Mesenchymal stem cell (in vitro differentiated cells and primary cell): ENCODE measurements around the gene INPP4A.

Source experiments
- DNase-seq: peaks from one replicate; pipeline ENCODE4 v3.0.0-alpha.2; 2013
- H2AFZ ChIP-seq: one replicate; pipeline ENCODE4 v1.6.1; 2013; ENCODE audit warnings: low read depth, mild to moderate bottlenecking, control low read depth, inconsistent platforms, low read length, moderate library complexity
- H2AK5ac ChIP-seq: 2 replicates; pipeline ENCODE4 v1.6.1; 2013; ENCODE audit warnings: low read length, moderate library complexity, mild to moderate bottlenecking, inconsistent platforms; ENCODE audit not compliant: severe bottlenecking
- H2BK120ac ChIP-seq: one replicate; pipeline ENCODE4 v1.6.1; 2013; ENCODE audit warnings: low read depth, mild to moderate bottlenecking, inconsistent platforms, low read length, moderate library complexity
- H2BK12ac ChIP-seq, 2 experiments: one replicate each; pipeline ENCODE4 v1.6.1; 2013; ENCODE audit warnings: inconsistent platforms in 2 of 2, low read length in 2 of 2, mild to moderate bottlenecking in 2 of 2, moderate library complexity in 2 of 2, control low read depth in 1 of 2
- H2BK15ac ChIP-seq: one replicate; pipeline ENCODE4 v1.6.1; 2013; ENCODE audit warnings: mild to moderate bottlenecking, low read depth, inconsistent platforms; ENCODE audit not compliant: poor library complexity, severe bottlenecking
- H2BK5ac ChIP-seq: 2 replicates; pipeline ENCODE4 v1.6.1; 2013; ENCODE audit warnings: low read depth, mild to moderate bottlenecking, low read length, control low read depth, inconsistent platforms; ENCODE audit not compliant: poor library complexity, severe bottlenecking
- H3K14ac ChIP-seq, 2 experiments: one replicate each; pipeline ENCODE4 v1.6.1; 2013; ENCODE audit warnings: inconsistent platforms in 2 of 2, low read length in 2 of 2, control low read depth in 1 of 2, mild to moderate bottlenecking in 1 of 2, moderate library complexity in 1 of 2
- H3K18ac ChIP-seq, 2 experiments: one replicate each; pipeline ENCODE4 v1.6.1; 2013; ENCODE audit warnings: inconsistent platforms in 2 of 2, low read length in 2 of 2, control low read depth in 1 of 2, low read depth in 1 of 2, mild to moderate bottlenecking in 1 of 2
- H3K23ac ChIP-seq, 2 experiments: one replicate each; pipeline ENCODE4 v1.6.1; 2013; ENCODE audit warnings: inconsistent platforms in 2 of 2, low read length in 2 of 2, mild to moderate bottlenecking in 2 of 2, moderate library complexity in 2 of 2, control low read depth in 1 of 2
- H3K27ac ChIP-seq: 2 replicates; pipeline ENCODE4 v1.5.1; 2013; ENCODE audit warnings: mild to moderate bottlenecking, moderate library complexity, low read length, control low read depth, inconsistent platforms; ENCODE audit not compliant: poor library complexity, severe bottlenecking
- H3K27me3 ChIP-seq, 2 experiments: 2 replicates each; pipeline versions ENCODE4 v1.6.1 to v1.7.0; 2013; ENCODE audit warnings: low read length in 2 of 2, mild to moderate bottlenecking in 2 of 2, moderate library complexity in 2 of 2, control low read depth in 1 of 2, inconsistent platforms in 1 of 2; ENCODE audit not compliant: control insufficient read depth in 1 of 2, insufficient read depth in 1 of 2
- H3K36me3 ChIP-seq, 2 experiments: 2 replicates each; pipeline versions ENCODE4 v1.6.1 to v1.7.0; 2013; ENCODE audit warnings: low read length in 2 of 2, control low read depth in 1 of 2, inconsistent platforms in 1 of 2, low read depth in 1 of 2, mild to moderate bottlenecking in 1 of 2; ENCODE audit not compliant: insufficient read depth in 2 of 2, control insufficient read depth in 1 of 2
- H3K4ac ChIP-seq, 2 experiments: one replicate each; pipeline ENCODE4 v1.6.1; 2013; ENCODE audit warnings: inconsistent platforms in 2 of 2, low read length in 2 of 2, mild to moderate bottlenecking in 2 of 2, moderate library complexity in 2 of 2, control low read depth in 1 of 2, low read depth in 1 of 2
- H3K4me1 ChIP-seq: 2 replicates; pipeline ENCODE4 v1.6.1; 2013; ENCODE audit warnings: low read depth, low read length, control low read depth; ENCODE audit not compliant: control insufficient read depth, insufficient read depth
- H3K4me2 ChIP-seq: 2 replicates; pipeline ENCODE4 v1.6.1; 2013; ENCODE audit warnings: low read length, mild to moderate bottlenecking, inconsistent platforms; ENCODE audit not compliant: poor library complexity, severe bottlenecking
- H3K4me3 ChIP-seq, 2 experiments: 2 replicates each; pipeline versions ENCODE4 v1.5.1 to v1.7.0; 2013; ENCODE audit warnings: low read length in 2 of 2, mild to moderate bottlenecking in 2 of 2, control low read depth in 1 of 2, low read depth in 1 of 2; ENCODE audit not compliant: insufficient read depth in 1 of 2
- H3K79me1 ChIP-seq: replicated peaks from 2 replicates; pipeline ENCODE4 v1.6.1; 2013; ENCODE audit warnings: mild to moderate bottlenecking, control low read depth, low read length, inconsistent platforms; ENCODE audit not compliant: poor library complexity, severe bottlenecking
- H3K9ac ChIP-seq: 2 replicates; pipeline ENCODE4 v1.7.0; 2013; ENCODE audit warnings: mild to moderate bottlenecking, low read length, moderate library complexity
- H3K9me3 ChIP-seq: 2 replicates; pipeline ENCODE4 v1.7.0; 2013; ENCODE audit warnings: mild to moderate bottlenecking, low read length; ENCODE audit not compliant: control insufficient read depth
- H4K8ac ChIP-seq: one replicate; pipeline ENCODE4 v1.6.1; 2013; ENCODE audit warnings: inconsistent platforms, mild to moderate bottlenecking, low read length, moderate library complexity
- H4K91ac ChIP-seq: one replicate; pipeline ENCODE4 v1.6.1; 2013; ENCODE audit warnings: mild to moderate bottlenecking, low read length, inconsistent platforms
- WGBS: methylation state at CpG from one replicate; pipeline ENCODE4 v1.1.7; 2013; ENCODE audit warnings: mixed read lengths; 5-methylcytosine and 5-hydroxymethylcytosine counted together

Gene INPP4A

GRCh38 chr2:98454500-98455235, 10.0 kb downstream of the INPP4A start:
- Histone ChIP-seq H2BK12ac (no peak overlapping the region), H3K23ac (no peak overlapping the region), H2AFZ (no peak overlapping the region), H3K4ac (no peak overlapping the region), H2AK5ac (no peak overlapping the region), H3K4me1 (peaks cover 12% of the 10 kb centered on the region), H3K4me3 (no peak overlapping the region), H4K8ac (no peak overlapping the region), H2BK5ac (no peak overlapping the region), H3K9me3 (no peaks in the 10 kb centered on the region), H3K79me1 (peaks cover 44% of the 10 kb centered on the region), H2BK120ac (no peak overlapping the region), H2BK15ac (no peak overlapping the region), H3K4me2 (no peak overlapping the region), H3K14ac (no peak overlapping the region), H3K18ac (peak overlapping the region; percentile 26 to 61), H3K36me3 (peaks cover 4 to 7% of the 10 kb centered on the region in 2 experiments), H3K27me3 (no peaks in the 10 kb centered on the region), H3K27ac (no peak overlapping the region), H4K91ac (peak overlapping the region; percentile 8), H3K9ac (no peak overlapping the region)
- 50% methylated on average over 5 of the region's 6 CpGs for WGBS
- DNase-seq = peak; percentile 74

- Histone ChIP-seq H2BK120ac (no peak overlapping the region), H3K9ac (peak overlapping the region; percentile 27), H2BK12ac (peak overlapping the region; percentile 29 to 63), H2BK15ac (no peak overlapping the region), H3K14ac (no peak overlapping the region), H3K4me3 (no peak overlapping the region), H3K79me1 (peaks cover 45% of the 10 kb centered on the region), H2AFZ (no peak overlapping the region), H4K91ac (peak overlapping the region; percentile 69), H3K4ac (peak overlapping the region in 1 of 2 experiments; percentile 64), H3K23ac (no peak overlapping the region), H3K36me3 (peaks cover 4 to 7% of the 10 kb centered on the region in 2 experiments), H3K18ac (peak overlapping the region; percentile 69 to 80), H3K4me2 (no peak overlapping the region), H3K4me1 (peaks cover 12% of the 10 kb centered on the region), H3K27ac (no peak overlapping the region), H2BK5ac (no peak overlapping the region), H3K27me3 (no peaks in the 10 kb centered on the region), H2AK5ac (no peak overlapping the region), H4K8ac (peak overlapping the region; percentile 67), H3K9me3 (no peaks in the 10 kb centered on the region)
- peak; percentile 96 for DNase-seq
- 50% methylated on average over 2 of the region's 4 CpGs for WGBS
These were observed 10.9 kb downstream of the INPP4A start for GRCh38 chr2:98455494-98455976.

- Histone ChIP-seq H3K79me1 (peaks cover 45% of the 10 kb centered on the region), H3K27me3 (no peaks in the 10 kb centered on the region), H3K4me1 (peaks cover 13% of the 10 kb centered on the region), H3K9me3 (no peaks in the 10 kb centered on the region), H3K4ac (peak overlapping the region in 1 of 2 experiments; percentile 16), H3K4me2 (no peak overlapping the region), H4K91ac (no peak overlapping the region), H2BK120ac (no peak overlapping the region), H2AFZ (no peak overlapping the region), H4K8ac (no peak overlapping the region), H3K23ac (no peak overlapping the region), H2BK5ac (no peak overlapping the region), H3K18ac (peak overlapping the region; percentile 28 to 48), H3K14ac (no peak overlapping the region), H3K4me3 (no peak overlapping the region), H2AK5ac (no peak overlapping the region), H2BK12ac (peak overlapping the region; percentile 48 to 80), H2BK15ac (no peak overlapping the region), H3K36me3 (peaks cover 4% of the 10 kb centered on the region in 2 experiments), H3K9ac (peak overlapping the region; percentile 77), H3K27ac (no peak overlapping the region)
- WGBS = 86% methylated on average over 1 of the region's 4 CpGs
- peak; percentile 99 for DNase-seq
These were observed 12.5 kb downstream of the INPP4A start for GRCh38 chr2:98457045-98457696.

GRCh38 chr2:98458207-98458606, 13.5 kb downstream of the INPP4A start:
- DNase-seq = peak; percentile 45
- Histone ChIP-seq H4K8ac (no peak overlapping the region), H3K9me3 (no peaks in the 10 kb centered on the region), H3K27ac (no peak overlapping the region), H2BK5ac (no peak overlapping the region), H3K14ac (no peak overlapping the region), H2BK120ac (no peak overlapping the region), H2AFZ (no peak overlapping the region), H3K79me1 (peaks cover 38% of the 10 kb centered on the region), H3K36me3 (peaks cover 4 to 6% of the 10 kb centered on the region in 2 experiments), H3K23ac (no peak overlapping the region), H3K4me2 (no peak overlapping the region), H3K27me3 (no peaks in the 10 kb centered on the region), H3K4me3 (no peak overlapping the region), H3K18ac (no peak overlapping the region), H3K4ac (no peak overlapping the region), H3K9ac (peak overlapping the region; percentile 77), H2BK12ac (no peak overlapping the region), H4K91ac (no peak overlapping the region), H3K4me1 (peaks cover 12% of the 10 kb centered on the region), H2BK15ac (no peak overlapping the region), H2AK5ac (no peak overlapping the region)
- WGBS = 75% methylated on average over 4 of the region's 4 CpGs
